ENCODE data around the gene IQGAP2.

GRCh38 chr5:76555114-76555513, 152.0 kb downstream of the IQGAP2 start:
- TF ChIP-seq CTCF (conservative IDR thresholded peaks at IDR 0.05; ENCODE audit: low read length): no peak
- no peak for TF ChIP-seq EZH2phosphoT487 (IDR thresholded peaks at IDR 0.05; ENCODE audit: borderline replicate concordance)
